Colon (tissue), 2 donors: ENCODE results near the gene STYX.

Source experiments
- FAIRE-seq: peaks from 2 replicates; lab custom pipeline; 2012; peaks lifted over from hg19 to GRCh38; lab: Jason Lieb, UNC
- donor health status: control.
- donor health status: control.

Gene STYX, protein sequence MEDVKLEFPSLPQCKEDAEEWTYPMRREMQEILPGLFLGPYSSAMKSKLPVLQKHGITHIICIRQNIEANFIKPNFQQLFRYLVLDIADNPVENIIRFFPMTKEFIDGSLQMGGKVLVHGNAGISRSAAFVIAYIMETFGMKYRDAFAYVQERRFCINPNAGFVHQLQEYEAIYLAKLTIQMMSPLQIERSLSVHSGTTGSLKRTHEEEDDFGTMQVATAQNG

DNA sequence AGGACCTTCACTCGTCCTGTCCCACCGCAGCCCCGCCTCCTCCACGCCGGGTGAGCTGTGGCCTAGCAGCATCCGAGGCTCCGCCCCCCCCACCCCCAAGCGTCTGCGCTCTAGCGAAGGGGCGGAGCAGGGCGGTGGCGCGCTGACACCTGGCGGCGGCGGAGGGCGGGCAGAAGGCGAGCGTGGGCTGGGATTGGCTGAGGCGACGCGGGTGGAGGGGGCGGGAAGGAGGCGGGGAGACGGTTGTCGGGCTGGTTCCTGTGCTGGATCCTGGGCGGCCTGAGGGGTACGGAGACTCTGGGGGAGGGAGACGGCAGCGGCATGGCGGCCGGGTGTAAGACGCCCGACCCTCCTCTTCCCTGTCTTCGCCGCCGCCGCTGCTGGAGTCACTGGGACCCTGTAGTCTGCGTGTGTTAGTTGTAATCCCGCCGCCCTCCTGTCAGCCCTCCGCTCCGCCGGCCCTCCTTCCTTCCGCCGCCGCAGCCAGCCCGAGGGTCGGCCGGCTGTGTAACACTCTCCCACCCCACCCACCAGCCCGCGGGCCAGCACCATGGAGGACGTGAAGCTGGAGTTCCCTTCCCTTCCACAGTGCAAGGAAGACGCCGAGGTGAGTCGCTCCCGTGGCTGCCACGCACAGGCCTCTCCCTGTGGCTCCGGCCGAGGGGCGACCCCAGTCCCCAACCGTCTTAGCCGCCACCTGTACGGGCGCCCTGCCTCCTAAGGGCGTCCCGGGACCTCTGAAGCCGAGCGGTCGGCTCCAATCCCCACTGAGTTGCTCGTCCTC is at the start of gene STYX:
Gene STYX (plus strand): TSS at position 242 of the 784 bp plus-strand sequence. CDS start 309 bp downstream, at position 551.
- FAIRE-seq: no peak

GRCh38 chr14:52683985-52684520 is 45.9 kb upstream of the STYX start:
- FAIRE-seq: no peak

DNA sequence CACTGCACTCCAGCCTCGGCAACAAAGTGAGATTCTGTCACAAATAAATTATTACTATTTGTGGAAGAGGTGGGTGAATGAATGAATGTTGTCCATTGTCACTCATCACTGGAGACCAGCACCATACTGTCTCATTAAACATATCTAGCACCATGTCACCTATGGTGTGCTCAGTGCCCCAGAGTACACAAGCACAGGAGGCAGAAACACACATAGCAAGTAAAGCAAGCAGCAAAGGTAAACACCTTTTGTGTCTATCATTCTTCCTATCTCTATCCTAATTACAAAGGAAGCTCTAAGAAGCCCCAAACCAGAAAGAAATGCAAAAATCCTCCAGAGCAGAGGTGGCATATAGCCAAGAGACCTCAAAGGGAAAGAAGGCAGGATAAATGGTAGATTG is 43.8 kb upstream of the STYX start:
- no peak for FAIRE-seq

GRCh38 chr14:52690983-52691760 is 38.8 kb upstream of the STYX start:
- no peak for FAIRE-seq

DNA sequence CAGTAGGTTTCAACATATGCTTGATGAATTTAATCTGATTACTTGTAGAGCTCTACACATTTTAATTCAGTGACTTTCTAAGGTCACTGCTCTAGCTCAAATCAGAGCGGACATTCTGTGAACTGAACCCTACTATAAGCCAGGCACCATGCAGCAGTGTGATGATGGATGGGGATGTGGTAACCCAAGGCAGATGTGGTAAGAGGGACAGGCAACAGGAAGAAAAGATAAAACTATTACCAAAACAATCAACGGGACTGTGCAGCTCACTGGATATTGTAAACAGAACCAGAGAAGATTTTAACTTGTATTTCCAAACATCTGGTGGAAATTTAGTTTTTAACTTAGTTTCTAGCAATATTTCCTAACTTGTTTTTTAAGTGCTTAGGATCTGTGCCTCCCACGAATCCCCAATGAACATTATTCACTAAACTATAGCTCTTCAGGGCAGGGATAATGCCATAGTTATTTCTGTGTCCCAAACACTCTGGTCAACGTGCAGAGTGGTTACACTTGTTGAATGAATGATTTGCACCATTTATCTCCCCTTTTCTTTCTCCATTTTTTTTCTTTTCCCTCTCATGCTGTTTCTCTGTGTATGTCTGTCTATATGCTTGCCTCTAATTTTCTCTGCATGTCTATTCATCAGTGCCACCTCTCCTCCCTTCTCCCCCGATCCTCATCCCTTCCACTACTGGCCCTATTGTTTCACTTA is 37.6 kb upstream of the STYX start:
- FAIRE-seq: no peak

DNA sequence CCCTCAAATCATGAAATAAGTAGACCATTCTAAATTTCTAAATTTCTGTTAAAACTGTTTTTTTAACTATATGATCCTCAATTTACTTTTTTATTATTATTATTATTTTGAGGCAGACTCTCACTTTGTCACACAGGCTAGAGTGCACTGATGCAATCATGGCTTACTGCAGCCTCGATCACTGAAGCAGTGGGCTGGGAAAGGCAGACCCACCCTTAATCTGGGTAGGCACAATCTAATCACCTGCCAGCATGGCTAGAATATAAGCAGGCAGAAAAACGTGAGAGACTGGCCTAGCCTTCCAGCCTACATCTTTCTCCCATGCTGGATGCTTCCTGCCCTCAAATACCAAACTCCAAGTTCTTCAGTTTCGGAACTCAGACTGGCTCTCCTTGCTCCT is 36.9 kb upstream of the STYX start:
- FAIRE-seq: no peak

- FAIRE-seq: no peak
Measured at GRCh38 chr14:52693532-52693931, 36.4 kb upstream of the STYX start.

DNA sequence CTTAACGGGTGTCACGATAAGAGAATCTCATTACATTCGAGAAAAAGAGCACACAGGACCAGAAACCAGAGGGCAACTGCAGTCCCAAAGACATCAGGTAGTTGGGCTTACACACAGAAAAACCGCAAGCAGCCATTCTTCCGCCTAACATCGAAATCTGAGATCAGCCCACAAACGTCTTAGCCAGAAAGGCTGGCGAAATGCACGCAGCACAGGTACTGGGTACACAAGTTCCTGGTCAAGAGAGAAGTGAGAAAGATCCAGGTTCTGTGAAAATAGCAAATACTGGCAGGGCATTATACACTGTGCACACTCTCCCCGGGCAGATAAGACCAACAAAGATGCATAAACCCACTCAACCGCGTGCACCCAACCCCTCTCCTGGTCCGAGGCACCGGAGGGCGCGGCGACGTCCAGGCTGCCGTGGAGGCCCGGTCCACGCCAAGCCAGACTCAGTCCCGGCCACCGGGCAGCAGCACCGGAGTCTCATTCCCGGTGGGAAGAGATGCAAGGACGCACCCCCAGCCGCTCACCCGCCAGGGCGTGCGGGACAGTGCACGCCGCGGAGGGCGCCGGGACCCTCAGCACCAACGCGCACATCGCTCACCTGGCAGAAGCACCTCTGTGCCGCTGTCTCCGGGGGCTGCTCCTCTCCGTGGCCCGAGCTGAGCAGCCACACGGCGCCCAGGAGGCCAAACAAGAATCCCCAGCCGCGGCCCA is 35.0 kb upstream of the STYX start:
- no peak for FAIRE-seq

DNA sequence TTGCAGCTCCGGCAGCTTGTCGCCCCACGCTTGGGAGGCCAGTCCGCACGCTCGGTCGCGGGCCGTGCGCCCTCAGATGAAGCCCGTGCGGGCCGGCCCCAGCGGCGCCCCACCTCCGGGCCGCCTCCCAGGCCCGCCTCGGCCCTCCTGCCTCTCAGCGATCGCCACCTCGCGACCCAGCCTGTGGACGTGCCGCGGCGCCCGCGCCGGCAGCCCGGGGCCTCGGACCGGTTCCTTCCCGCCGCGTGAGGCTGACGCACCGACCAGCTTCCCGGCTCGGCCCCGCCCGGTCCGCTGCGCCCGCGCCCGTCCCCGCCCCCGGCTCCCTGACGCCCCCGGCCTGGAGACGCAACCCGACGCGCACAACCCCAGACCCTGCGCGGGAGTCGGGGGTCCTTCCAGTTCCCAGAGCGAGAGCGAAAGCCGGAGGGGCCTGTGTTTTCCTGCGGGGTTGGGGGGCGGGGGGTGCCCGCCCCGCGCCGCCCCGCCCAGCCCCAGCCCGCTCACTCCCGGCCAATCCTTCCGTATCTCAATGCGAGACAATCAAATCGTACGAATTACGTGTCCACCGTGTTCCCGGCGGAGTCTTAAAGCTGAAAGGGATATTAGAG is 34.4 kb upstream of the STYX start, which contains the start of gene ERO1A:
Gene ERO1A (minus strand): TSS at position 78 of the 611 bp plus-strand sequence. CDS start 77 bp downstream, at position 1.
- no peak for FAIRE-seq

DNA sequence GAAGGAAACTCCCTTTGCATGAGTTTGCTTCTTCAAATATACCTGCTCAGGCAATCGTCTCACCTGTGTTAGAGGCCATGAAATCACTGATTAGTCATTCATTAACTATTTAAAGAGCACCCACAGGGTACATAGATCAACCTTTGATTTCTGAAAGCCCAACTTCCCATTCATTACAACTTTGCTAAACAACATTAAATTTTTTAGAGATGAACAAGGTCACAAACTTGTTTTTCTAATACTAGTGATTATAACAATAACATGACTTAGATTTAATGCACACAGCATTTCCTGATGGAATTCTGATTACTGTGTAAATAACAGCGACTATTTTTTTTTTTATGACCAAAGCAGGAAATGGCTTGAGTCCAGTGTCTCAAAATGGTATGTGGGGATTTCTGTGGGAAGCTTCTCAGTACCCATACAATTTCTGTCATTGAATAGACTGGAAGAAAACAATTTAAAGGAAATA is 29.2 kb upstream of the STYX start:
- FAIRE-seq: no peak

DNA sequence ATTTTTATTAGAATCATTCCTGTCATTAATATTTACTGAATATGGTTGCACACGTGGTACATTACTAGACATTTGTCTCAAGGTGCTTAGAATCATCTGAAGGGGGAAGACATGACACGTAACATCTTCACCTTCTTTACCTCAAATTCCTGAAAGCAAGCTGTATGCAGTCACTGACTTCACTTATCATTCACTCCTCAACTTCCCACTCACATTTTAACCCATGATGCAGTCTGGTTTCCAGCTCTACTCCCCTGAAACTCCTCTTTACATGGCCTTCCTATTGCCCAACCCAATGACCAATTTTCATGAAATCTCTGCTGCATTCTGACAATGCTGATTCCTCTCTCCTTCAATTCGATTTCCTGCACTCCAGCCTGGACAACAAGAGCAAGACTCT is 28.7 kb upstream of the STYX start:
- FAIRE-seq: no peak

- FAIRE-seq: no peak
Measured at GRCh38 chr14:52703225-52703624, 26.7 kb upstream of the STYX start.

DNA sequence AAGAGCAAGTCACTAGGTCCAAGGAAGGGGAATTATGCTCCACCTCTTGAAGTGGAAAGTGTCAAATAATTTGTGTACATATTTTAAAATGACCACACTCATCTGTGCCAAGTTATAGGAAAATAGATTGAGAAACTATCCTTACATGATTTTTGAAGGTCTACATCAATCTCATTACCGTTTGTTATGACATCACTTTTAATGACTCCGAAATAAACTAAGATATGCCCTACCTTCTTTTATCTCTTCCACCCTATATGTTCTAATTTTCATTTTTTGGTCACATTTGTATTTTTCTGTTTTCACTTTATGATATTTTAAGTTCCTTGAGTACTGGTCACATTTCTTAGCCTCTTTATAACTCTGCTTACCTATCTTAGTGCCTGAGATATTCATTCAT is 26.3 kb upstream of the STYX start:
- FAIRE-seq: no peak

- no peak for FAIRE-seq
Measured at GRCh38 chr14:52706286-52706685, 23.7 kb upstream of the STYX start.

DNA sequence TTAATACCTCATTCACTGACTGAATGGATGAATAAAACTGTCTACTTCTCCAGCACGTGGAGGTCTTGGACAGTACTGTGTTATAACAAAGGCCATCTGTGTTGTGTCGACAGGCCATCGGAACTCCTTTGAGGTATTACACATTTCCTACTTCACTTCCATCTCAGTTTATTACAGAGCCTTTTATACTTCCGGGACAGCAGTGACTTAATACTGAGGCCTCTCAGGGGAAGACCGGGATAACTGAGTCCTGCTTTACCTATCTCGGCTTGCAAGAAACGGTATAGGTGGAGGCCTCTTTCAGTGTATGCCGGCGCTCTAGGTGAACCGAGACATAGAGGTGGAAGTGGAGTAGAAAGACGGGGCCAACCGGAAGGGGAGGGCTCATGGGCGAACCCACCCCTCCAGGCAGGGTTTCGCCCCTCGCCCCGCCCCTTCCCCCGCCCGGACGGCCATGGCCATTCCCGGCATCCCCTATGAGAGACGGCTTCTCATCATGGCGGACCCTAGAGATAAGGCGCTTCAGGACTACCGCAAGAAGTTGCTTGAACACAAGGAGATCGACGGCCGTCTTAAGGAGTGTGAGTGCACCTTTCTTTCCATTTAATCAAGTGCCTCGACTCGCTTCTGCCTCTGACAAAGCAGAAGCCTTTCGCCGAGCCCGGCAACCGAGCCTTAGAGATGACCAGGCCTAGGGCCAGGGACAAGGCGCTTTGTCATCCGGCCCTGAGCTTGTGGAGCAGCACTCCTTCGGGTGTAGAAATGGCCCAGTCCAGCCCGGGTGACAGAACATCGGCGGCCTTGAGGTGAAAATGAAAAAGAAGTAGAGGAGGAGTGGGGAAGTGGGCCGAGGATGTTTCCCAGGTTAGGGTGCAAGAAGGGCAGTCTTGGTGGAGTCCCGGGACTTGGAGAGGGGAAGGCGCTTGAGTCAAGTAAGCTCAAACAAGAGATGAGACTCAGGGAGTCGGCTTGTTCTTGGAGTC is 23.0 kb upstream of the STYX start, which contains the start of gene PSMC6:
Gene PSMC6 (plus strand): TSS at position 477 of the 983 bp plus-strand sequence. CDS start 20 bp downstream, at position 497.
- FAIRE-seq: no peak

DNA sequence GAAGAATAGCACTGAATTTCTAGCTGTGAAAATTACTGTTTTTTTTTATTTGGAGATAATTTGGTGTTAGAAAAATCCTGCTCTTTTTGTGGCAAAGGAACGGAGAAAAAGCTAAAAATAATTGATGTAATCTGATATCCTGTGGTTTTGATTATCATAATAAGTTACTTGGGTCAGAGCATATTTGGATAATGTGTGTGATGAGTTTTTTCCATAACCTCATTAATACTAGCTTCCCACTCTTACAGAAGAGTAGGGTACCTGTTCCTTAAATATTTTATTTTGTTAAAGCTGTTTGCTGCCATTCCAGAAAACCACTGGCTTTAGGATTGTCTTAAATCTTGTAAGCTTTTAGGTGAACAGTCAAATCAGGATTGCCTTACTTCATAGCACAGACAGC is 18.3 kb upstream of the STYX start:
- FAIRE-seq: no peak

DNA sequence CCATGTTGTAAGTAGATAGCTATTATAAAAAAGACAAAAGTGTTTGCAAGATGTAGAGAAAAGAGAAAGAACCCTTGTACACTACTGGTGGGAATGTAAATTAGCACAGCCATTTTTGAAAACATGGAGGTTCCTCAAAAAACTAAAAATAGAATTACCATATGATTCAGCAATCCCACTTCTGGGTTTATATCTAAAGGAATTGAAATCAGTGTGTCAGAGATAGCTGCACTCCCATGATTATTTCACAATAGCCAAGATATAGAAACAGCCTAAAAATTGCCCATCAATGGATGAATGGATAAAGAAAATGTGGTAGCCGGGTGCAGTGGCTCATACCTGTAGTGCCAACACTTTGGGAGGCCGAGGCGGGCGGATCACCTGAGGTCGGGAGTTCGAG is 13.8 kb upstream of the STYX start:
- no peak for FAIRE-seq

DNA sequence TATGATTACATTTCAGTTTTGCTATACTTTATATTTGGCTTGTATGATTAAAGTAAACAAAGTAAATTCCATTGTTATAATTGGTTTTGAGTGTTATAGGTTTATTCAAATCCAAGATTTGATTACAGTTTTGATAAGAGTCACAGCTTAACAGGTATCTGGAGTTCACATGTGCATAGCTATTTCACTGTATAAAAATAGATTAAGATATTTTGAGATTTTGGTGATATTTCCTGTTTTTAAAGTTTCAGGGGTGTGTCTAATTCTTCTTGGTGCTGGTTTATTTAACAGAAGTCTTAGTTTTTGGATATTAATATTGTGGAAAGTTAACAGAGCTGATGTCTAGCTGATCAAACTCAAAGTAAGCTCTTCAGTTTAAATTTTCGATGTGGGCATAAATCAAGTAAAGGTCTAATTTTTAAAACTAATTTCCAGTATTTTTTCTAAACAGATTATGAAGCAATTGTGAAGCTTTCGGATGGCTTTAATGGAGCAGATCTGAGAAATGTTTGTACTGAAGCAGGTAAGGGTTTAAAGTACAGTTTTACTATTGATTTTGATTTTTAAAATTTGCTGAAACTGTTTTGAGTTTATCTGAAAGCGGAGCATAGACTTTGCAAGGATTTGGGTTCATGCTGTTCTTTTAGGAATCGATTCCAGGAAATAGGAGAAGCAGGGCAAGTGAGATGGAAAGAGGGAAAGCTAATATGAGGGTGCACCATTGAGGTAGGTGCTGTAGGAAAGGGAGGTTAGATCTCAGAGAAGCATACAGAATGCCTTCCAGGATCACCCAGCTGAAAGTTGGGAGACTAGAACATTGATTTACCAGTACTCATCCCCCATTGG is 6.2 kb upstream of the STYX start:
- no peak for FAIRE-seq

- no peak for FAIRE-seq
Measured at GRCh38 chr14:52724360-52724644, 5.7 kb upstream of the STYX start.
